Stomach (tissue), 9 donors: ENCODE measurements around the gene DNAAF1. TPM values are rescaled to one million over a fixed set of nuclear protein-coding genes. Genes with fewer than 3 reads are reported as not detected.

ENCODE experiments used
- DNase-seq, 2 donors: peaks; one replicate each; pipeline versions ENCODE4 v3.0.0 to v3.0.0-alpha.2; 2013 to 2019
- H3K27ac ChIP-seq, 5 donors: fragments of 200-600 bp in 4 of 5; sonication (generic) in 4 of 5; one replicate each; pipeline ENCODE4 v1.5.1; 2013 to 2019; ENCODE audit warnings: mild to moderate bottlenecking in 1 of 5, moderate library complexity in 1 of 5
- H3K27me3 ChIP-seq, 3 donors: fragments of 200-600 bp; sonication (generic); one replicate each; pipeline ENCODE4 v1.5.1; 2017 to 2019; ENCODE audit warnings: mixed run types in 1 of 3
- H3K36me3 ChIP-seq, 4 donors: fragments of 200-600 bp; sonication (generic); 1 replicate in 3 of 4; 2 replicates in 1 of 4; pipeline ENCODE4 v1.5.1; 2016 to 2019
- H3K4me1 ChIP-seq, 4 donors: fragments of 200-600 bp; sonication (generic); one replicate each; pipeline ENCODE4 v1.5.1; 2016 to 2019
- H3K4me3 ChIP-seq, 4 donors: fragments of 200-600 bp; sonication (generic) in 3 of 4; one replicate each; pipeline ENCODE4 v1.5.1; 2016 to 2019; ENCODE audit warnings: mild to moderate bottlenecking in 1 of 4
- H3K9me3 ChIP-seq, 4 donors: fragments of 200-600 bp; sonication (generic); one replicate each; pipeline ENCODE4 v1.5.1; 2016 to 2019
- EP300 ChIP-seq: sonication (generic); formaldehyde crosslinking; IDR thresholded peaks from one replicate; pipeline ENCODE4 v1.6.1; 2017; ENCODE audit warnings: antibody characterized with exemption
- POLR2A ChIP-seq, 4 donors: fragments of 450-650 bp; IDR thresholded peaks; one replicate each; pipeline ENCODE4 v1.6.1; 2016; ENCODE audit warnings: antibody characterized with exemption in 4 of 4, control low read depth in 2 of 4, mild to moderate bottlenecking in 1 of 4, moderate library complexity in 1 of 4
- POLR2AphosphoS5 ChIP-seq, 3 donors: sonication (generic); formaldehyde crosslinking; IDR thresholded peaks; one replicate each; pipeline ENCODE4 v1.6.1; 2016; ENCODE audit warnings: antibody characterized with exemption in 3 of 3
- WGBS, 5 donors: extraction: QIAGEN DNeasy Blood & Tissue Kit in 3 of 5; methylation state at CpG; one replicate each; pipeline versions ENCODE4 v1.1.5 to v1.1.7; 2013 to 2018; 5-methylcytosine and 5-hydroxymethylcytosine counted together
- intact Hi-C: fragments of 100-400 bp; cut with DNase I; formaldehyde crosslinking; loops from one replicate; pipeline ENCODE4 v1.15.1; 2023; ENCODE audit warnings: low total_unique reads
- polyA plus RNA-seq, 3 donors: library from polyadenylated mRNA; stranded (reverse); fragments of 200-250 nt; gene quantifications; one replicate each; pipeline ENCODE4 v1.2.3, GENCODE V29; 2013
- total RNA-seq, 5 donors: library from RNA; depleted of rRNA; stranded (reverse); fragments of >200 nt; gene quantifications; one replicate each; pipeline versions ENCODE4 v1.1.0 to v1.2.3, GENCODE V29; 2014 to 2016
- TF ChIP-seq, protein P1 (sequence below), 7 experiments: fragments of 450-650 bp in 4 of 7; fragments of 200-600 bp in 3 of 7; sonication (generic) in 3 of 7; IDR thresholded peaks; one replicate each; pipeline ENCODE4 v1.5.1; 2016 to 2019; ENCODE audit warnings: antibody characterized with exemption in 7 of 7, control low read depth in 2 of 7, mild to moderate bottlenecking in 1 of 7
- donor health status: healthy with polysubstance abuse.
- donor health status: Bipolar disorder and iron deficiency.
- donor health status: healthy.

The DNAAF1 gene
- total and polyA plus RNA-seq, 8 donors: 0.37 to 11.4 (median 1.4) TPM; not detected in 3

- Histone ChIP-seq H3K4me3 (no peak overlapping the region), H3K27me3 (no peaks in the 10 kb centered on the region), H3K9me3 (no peaks in the 10 kb centered on the region), H3K4me1 (peaks cover 23 to 39% (median 31%) of the 10 kb centered on the region in 4 donors), H3K36me3 (peaks cover 44 to 51% (median 49%) of the 10 kb centered on the region in 4 donors), H3K27ac (peak overlapping the region; percentile 26 to 82 (median 70))
- 35 to 55% (median 40%) methylated on average over 9 of the region's 9 CpGs for WGBS, 5 donors
- DNase-seq: no peak
- no peak for TF ChIP-seq EP300
- TF ChIP-seq POLR2A (IDR thresholded peaks at IDR 0.05): no peak
- TF ChIP-seq POLR2AphosphoS5 (IDR thresholded peaks at IDR 0.05): peak in 1 of 3 donors; percentile 12
- intact Hi-C loops: no loop called here
These were observed 32.6 kb downstream of the DNAAF1 start for GRCh38 chr16:84177741-84178073.

DNA sequence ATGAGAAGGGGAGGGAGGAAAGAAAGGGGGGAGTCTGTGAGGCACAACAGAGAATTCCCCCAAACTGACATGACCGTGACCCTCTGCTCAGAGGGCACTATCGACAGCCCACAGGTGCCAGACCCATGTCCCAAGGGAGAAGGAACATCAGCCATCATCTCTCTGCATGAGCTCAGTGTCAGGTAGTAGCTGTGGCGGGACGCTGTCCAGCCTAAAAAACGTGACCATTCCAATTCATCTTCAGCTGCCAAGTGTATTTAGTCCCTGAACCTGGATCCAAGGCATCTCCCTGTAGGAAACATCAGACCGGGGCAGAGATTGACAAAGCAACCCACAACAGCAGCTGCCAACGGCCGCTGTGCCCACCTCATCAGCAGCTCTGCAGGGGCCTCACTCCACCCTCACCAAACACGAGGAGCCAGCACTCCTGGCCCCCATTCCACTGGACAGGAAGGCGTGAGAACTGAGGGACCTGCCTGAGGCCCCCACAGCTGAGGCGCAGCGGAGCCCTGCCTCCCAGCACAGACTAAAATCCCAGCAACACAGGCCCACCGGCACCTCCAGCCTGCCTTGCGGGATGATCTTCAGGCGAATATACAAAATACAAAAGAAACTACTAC is 33.1 kb downstream of the DNAAF1 start:
- intact Hi-C loops: no loop called here
- H3K27ac ChIP-seq: peak overlapping the region in 4 of 5 donors; percentile 70 to 82 (median 75)
- WGBS, 5 donors: 79 to 90% (median 86%) methylated on average over 14 to 15 of the region's 15 CpGs
- TF ChIP-seq POLR2A (IDR thresholded peaks at IDR 0.05) (no peak), EP300 (no peak), POLR2AphosphoS5 (IDR thresholded peaks at IDR 0.05) (no peak)
- TF ChIP-seq, protein P1, sequence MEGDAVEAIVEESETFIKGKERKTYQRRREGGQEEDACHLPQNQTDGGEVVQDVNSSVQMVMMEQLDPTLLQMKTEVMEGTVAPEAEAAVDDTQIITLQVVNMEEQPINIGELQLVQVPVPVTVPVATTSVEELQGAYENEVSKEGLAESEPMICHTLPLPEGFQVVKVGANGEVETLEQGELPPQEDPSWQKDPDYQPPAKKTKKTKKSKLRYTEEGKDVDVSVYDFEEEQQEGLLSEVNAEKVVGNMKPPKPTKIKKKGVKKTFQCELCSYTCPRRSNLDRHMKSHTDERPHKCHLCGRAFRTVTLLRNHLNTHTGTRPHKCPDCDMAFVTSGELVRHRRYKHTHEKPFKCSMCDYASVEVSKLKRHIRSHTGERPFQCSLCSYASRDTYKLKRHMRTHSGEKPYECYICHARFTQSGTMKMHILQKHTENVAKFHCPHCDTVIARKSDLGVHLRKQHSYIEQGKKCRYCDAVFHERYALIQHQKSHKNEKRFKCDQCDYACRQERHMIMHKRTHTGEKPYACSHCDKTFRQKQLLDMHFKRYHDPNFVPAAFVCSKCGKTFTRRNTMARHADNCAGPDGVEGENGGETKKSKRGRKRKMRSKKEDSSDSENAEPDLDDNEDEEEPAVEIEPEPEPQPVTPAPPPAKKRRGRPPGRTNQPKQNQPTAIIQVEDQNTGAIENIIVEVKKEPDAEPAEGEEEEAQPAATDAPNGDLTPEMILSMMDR (IDR thresholded peaks at IDR 0.05): no peak
- H3K27me3 ChIP-seq: no peaks in the 10 kb centered on the region
- no peaks in the 10 kb centered on the region for H3K9me3 ChIP-seq
- no peak overlapping the region for H3K4me3 ChIP-seq
- H3K4me1 ChIP-seq: peaks cover 23 to 39% (median 31%) of the 10 kb centered on the region in 4 donors
- peaks cover 48 to 56% (median 55%) of the 10 kb centered on the region in 4 donors for H3K36me3 ChIP-seq
- no peak for DNase-seq

GRCh38 chr16:84178892-84179611 is 33.9 kb downstream of the DNAAF1 start:
- no peak for TF ChIP-seq POLR2A (IDR thresholded peaks at IDR 0.05)
- TF ChIP-seq EP300: no peak
- TF ChIP-seq, protein P1 (IDR thresholded peaks at IDR 0.05): no peak
- TF ChIP-seq POLR2AphosphoS5 (IDR thresholded peaks at IDR 0.05): no peak
- no peaks in the 10 kb centered on the region for H3K9me3 ChIP-seq
- WGBS, 5 donors: 90 to 96% (median 92%) methylated on average over 9 to 28 of the region's 28 CpGs
- H3K27me3 ChIP-seq: no peaks in the 10 kb centered on the region
- H3K27ac ChIP-seq: peak overlapping the region in 2 of 5 donors; percentile 80 to 82
- H3K4me1 ChIP-seq: peaks cover 23 to 46% (median 32%) of the 10 kb centered on the region in 4 donors
- peaks cover 51 to 64% (median 63%) of the 10 kb centered on the region in 4 donors for H3K36me3 ChIP-seq
- intact Hi-C loops: no loop called here
- DNase-seq: no peak
- no peak overlapping the region for H3K4me3 ChIP-seq

DNA sequence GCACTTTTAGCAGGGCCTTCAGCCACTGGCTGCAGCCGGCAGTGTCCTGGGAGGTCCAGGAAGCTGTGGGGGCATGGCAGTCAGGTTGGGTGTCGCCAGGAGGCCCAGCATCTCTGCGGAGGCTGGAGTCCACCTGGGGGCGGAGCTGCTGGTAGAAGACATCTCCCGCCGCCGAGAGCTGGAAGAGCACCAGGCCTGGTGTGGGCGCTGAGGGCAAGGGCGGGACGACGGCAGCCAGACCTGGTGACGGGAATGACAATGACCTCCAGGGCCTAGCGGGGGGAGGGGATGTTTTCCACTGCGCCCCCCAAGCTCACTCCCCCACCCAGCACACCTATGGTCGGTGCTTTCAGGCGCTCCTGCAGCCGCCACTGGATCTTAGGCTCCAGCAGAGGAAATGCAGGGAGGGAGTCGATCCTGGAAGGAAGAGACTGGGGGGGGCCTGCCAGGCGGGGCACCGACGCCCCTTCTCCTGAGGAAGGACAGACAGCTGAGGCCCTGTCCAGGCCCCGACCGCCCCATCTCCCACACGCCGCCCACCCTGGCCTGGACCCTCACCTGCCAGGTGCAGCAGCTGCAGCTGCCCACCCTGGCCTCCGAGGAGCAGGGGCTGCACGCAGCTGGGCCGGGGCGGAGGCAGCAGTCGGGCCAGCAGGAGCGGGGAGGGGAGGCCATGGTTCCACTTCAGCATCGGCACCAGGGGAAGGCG is 34.7 kb downstream of the DNAAF1 start:
- Histone ChIP-seq H3K9me3 (no peaks in the 10 kb centered on the region), H3K36me3 (peaks cover 51 to 71% (median 68%) of the 10 kb centered on the region in 4 donors), H3K27me3 (no peaks in the 10 kb centered on the region), H3K27ac (no peak overlapping the region), H3K4me3 (no peak overlapping the region), H3K4me1 (peaks cover 28 to 53% (median 39%) of the 10 kb centered on the region in 4 donors)
- TF ChIP-seq, protein P1 (IDR thresholded peaks at IDR 0.05): no peak
- TF ChIP-seq POLR2AphosphoS5 (IDR thresholded peaks at IDR 0.05) (no peak), EP300 (no peak), POLR2A (IDR thresholded peaks at IDR 0.05) (no peak)
- 81 to 89% (median 87%) methylated on average over 24 to 33 of the region's 33 CpGs for WGBS, 5 donors
- no peak for DNase-seq
- intact Hi-C loops: no loop called here
